Endodermal cell (in vitro differentiated cells): ENCODE measurements around the gene GNAL. TPM values are rescaled to one million over a fixed set of nuclear protein-coding genes. Genes with fewer than 3 reads are reported as not detected.

Experiments
- DNase-seq: peaks from one replicate; pipeline ENCODE4 v3.0.0-alpha.2; 2017
- H3K27ac ChIP-seq: 2 replicates; pipeline ENCODE4 v1.5.1; 2013; ENCODE audit warnings: mild to moderate bottlenecking, low read depth, low read length, moderate library complexity
- H3K27me3 ChIP-seq: 2 replicates; pipeline ENCODE4 v1.6.1; 2013; ENCODE audit warnings: mild to moderate bottlenecking, low read length, moderate library complexity; ENCODE audit not compliant: insufficient read depth, control insufficient read depth, poor library complexity, severe bottlenecking
- H3K36me3 ChIP-seq: 2 replicates; pipeline ENCODE4 v1.7.0; 2013; ENCODE audit warnings: mild to moderate bottlenecking, low read length, moderate library complexity; ENCODE audit not compliant: control insufficient read depth, insufficient read depth
- H3K4me1 ChIP-seq: one replicate; pipeline ENCODE4 v1.7.0; 2013; ENCODE audit warnings: low read length; ENCODE audit not compliant: control insufficient read depth, insufficient read depth
- H3K4me3 ChIP-seq: 2 replicates; pipeline ENCODE4 v1.5.1; 2013; ENCODE audit warnings: mild to moderate bottlenecking, low read length, moderate library complexity
- H3K9ac ChIP-seq: 2 replicates; pipeline ENCODE4 v1.6.1; 2013; ENCODE audit warnings: mild to moderate bottlenecking, low read length, moderate library complexity; ENCODE audit not compliant: poor library complexity, severe bottlenecking; ENCODE audit errors: extremely low read depth
- H3K9me3 ChIP-seq: 2 replicates; pipeline ENCODE4 v1.6.1; 2013; ENCODE audit warnings: mild to moderate bottlenecking, low read length, moderate library complexity; ENCODE audit not compliant: control insufficient read depth
- H3K27ac Mint-ChIP-seq: 2 replicates; pipeline ENCODE4 v1.8.0; 2020; ENCODE audit warnings: mixed read lengths
- H3K27me3 Mint-ChIP-seq: 2 replicates; pipeline ENCODE4 v1.8.0; 2021; ENCODE audit warnings: mild to moderate bottlenecking, mixed read lengths; ENCODE audit not compliant: insufficient read depth
- H3K36me3 Mint-ChIP-seq: 2 replicates; pipeline ENCODE4 v1.8.0; 2020; ENCODE audit warnings: low read depth, mixed read lengths
- H3K4me1 Mint-ChIP-seq: 2 replicates; pipeline ENCODE4 v1.8.0; 2020; ENCODE audit warnings: mixed read lengths
- H3K4me3 Mint-ChIP-seq: 2 replicates; pipeline ENCODE4 v1.8.0; 2020; ENCODE audit warnings: mild to moderate bottlenecking, moderate library complexity, mixed read lengths
- H3K9me3 Mint-ChIP-seq: 2 replicates; pipeline ENCODE4 v1.8.0; 2020; ENCODE audit warnings: mild to moderate bottlenecking, mixed read lengths
- CTCF ChIP-seq: fragments of 200-600 bp; sonication (generic); conservative IDR thresholded peaks from 2 replicates; pipeline ENCODE4 v1.5.0; 2021; ENCODE audit warnings: antibody characterized with exemption, mild to moderate bottlenecking
- WGBS, 2 experiments: methylation state at CpG; one replicate each; pipeline versions ENCODE4 v1.1.5 to v1.1.7; 2013; ENCODE audit warnings: missing lambda C conversion rate in 2 of 2, mixed read lengths in 1 of 2; ENCODE audit not compliant: insufficient coverage in 1 of 2, insufficient read length in 1 of 2; 5-methylcytosine and 5-hydroxymethylcytosine counted together
- total RNA-seq, 2 donors: library from RNA; stranded (reverse); fragmentation: NEBNext Ultra II Directional in 1 of 2; extraction: Animal tissue kit (Norgen Biotek cat#: 25700) in 1 of 2; gene quantifications; 2 replicates in 1 of 2; 3 replicates in 1 of 2; pipeline ENCODE4 v1.2.1, GENCODE V29; 2021

Gene GNAL
- total RNA-seq, 2 donors from 2014 or later = 37.9 to 58.2 TPM

GRCh38 chr18:11885278-11885947 lies 196.3 kb downstream of the GNAL start:
- Histone ChIP-seq H3K4me3 (no peak overlapping the region), H3K27ac (no peak overlapping the region), H3K9me3 (no peaks in the 10 kb centered on the region), H3K4me1 (peaks cover 19% of the 10 kb centered on the region), H3K36me3 (peaks cover 52% of the 10 kb centered on the region), H3K27me3 (no peaks in the 10 kb centered on the region), H3K9ac (no peak overlapping the region)
- Mint-ChIP-seq H3K36me3 (peaks cover 52% of the 10 kb centered on the region), H3K4me3 (no peak overlapping the region), H3K9me3 (no peaks in the 10 kb centered on the region), H3K27me3 (no peaks in the 10 kb centered on the region), H3K4me1 (peaks cover 14% of the 10 kb centered on the region), H3K27ac (peak overlapping the region; percentile 79)
- no peak for DNase-seq
- WGBS, 2 experiments = 95 to 98% methylated on average over 16 to 22 of the region's 22 CpGs
- no peak for TF ChIP-seq CTCF

- Mint-ChIP-seq H3K27me3 (no peaks in the 10 kb centered on the region), H3K4me1 (peaks cover 7% of the 10 kb centered on the region)
Observed at GRCh38 chr18:11886577-11887110, 197.6 kb downstream of the GNAL start.

More at GRCh38 chr18:11886577-11887110, 197.6 kb downstream of the GNAL start:
- WGBS, 2 experiments = 95 to 97% methylated on average over 14 to 19 of the region's 19 CpGs
- Histone ChIP-seq H3K4me1 (peaks cover 10% of the 10 kb centered on the region), H3K27me3 (no peaks in the 10 kb centered on the region), H3K9me3 (no peaks in the 10 kb centered on the region), H3K27ac (no peak overlapping the region), H3K9ac (no peak overlapping the region), H3K36me3 (peaks cover 58% of the 10 kb centered on the region), H3K4me3 (no peak overlapping the region)
- no peak overlapping the region for H3K27ac Mint-ChIP-seq
- H3K9me3 Mint-ChIP-seq = no peaks in the 10 kb centered on the region
- no peak for DNase-seq
- no peak overlapping the region for H3K4me3 Mint-ChIP-seq
- TF ChIP-seq CTCF = no peak
- peaks cover 44% of the 10 kb centered on the region for H3K36me3 Mint-ChIP-seq
